ENCODE data around the gene TMEM158. TPM values are rescaled to one million over a fixed set of nuclear protein-coding genes. Genes with fewer than 3 reads are reported as not detected.

Gene TMEM158
- total RNA-seq (2014; rRNA removed; shearing (Covaris generic)): 3.6 and 4.9 TPM in 2 replicates

- DNase-seq (ENCODE audit: low read depth): peak; percentile 83
These were observed at the start of gene TMEM158 for GRCh38 chr3:45226206-45226915. Gene TMEM158 (minus strand): TSS chr3:45226287. CDS start chr3:45226027, 260 bp downstream.

- no peak for DNase-seq (ENCODE audit: low read depth)
These were observed 49.1 kb upstream of the TMEM158 start for GRCh38 chr3:45275006-45275704.

- no peak for DNase-seq (ENCODE audit: low read depth)
These were observed 47.8 kb upstream of the TMEM158 start for GRCh38 chr3:45273681-45274515.

- DNase-seq (ENCODE audit: low read depth): no peak
These were observed 46.9 kb upstream of the TMEM158 start for GRCh38 chr3:45272828-45273470.

GRCh38 chr3:45272032-45272810 lies 46.1 kb upstream of the TMEM158 start:
- no peak for DNase-seq (ENCODE audit: low read depth)

GRCh38 chr3:45269952-45270351 lies 43.9 kb upstream of the TMEM158 start:
- DNase-seq (ENCODE audit: low read depth): no peak

- DNase-seq (ENCODE audit: low read depth): no peak
These were observed 41.0 kb upstream of the TMEM158 start for GRCh38 chr3:45267097-45267496.

GRCh38 chr3:45261333-45262110 lies 35.4 kb upstream of the TMEM158 start:
- DNase-seq (ENCODE audit: low read depth): no peak

- no peak for DNase-seq (ENCODE audit: low read depth)
These were observed 33.0 kb upstream of the TMEM158 start for GRCh38 chr3:45259133-45259532.

GRCh38 chr3:45258317-45258716 lies 32.2 kb upstream of the TMEM158 start:
- DNase-seq (ENCODE audit: low read depth): no peak

GRCh38 chr3:45253316-45253715 lies 27.2 kb upstream of the TMEM158 start:
- DNase-seq (ENCODE audit: low read depth): no peak

GRCh38 chr3:45252826-45253225 lies 26.7 kb upstream of the TMEM158 start:
- no peak for DNase-seq (ENCODE audit: low read depth)

- DNase-seq (ENCODE audit: low read depth): no peak
These were observed 23.3 kb upstream of the TMEM158 start for GRCh38 chr3:45249391-45249790.

GRCh38 chr3:45246241-45246640 lies 20.2 kb upstream of the TMEM158 start:
- no peak for DNase-seq (ENCODE audit: low read depth)

- DNase-seq (ENCODE audit: low read depth): peak; percentile 6
These were observed 18.3 kb upstream of the TMEM158 start for GRCh38 chr3:45244356-45244755.

- DNase-seq (ENCODE audit: low read depth): no peak
These were observed 15.1 kb upstream of the TMEM158 start for GRCh38 chr3:45241206-45241605.

- DNase-seq (ENCODE audit: low read depth): no peak
These were observed 14.2 kb upstream of the TMEM158 start for GRCh38 chr3:45240292-45240691.

- no peak for DNase-seq (ENCODE audit: low read depth)
These were observed 13.2 kb upstream of the TMEM158 start for GRCh38 chr3:45239254-45239653.

- no peak for DNase-seq (ENCODE audit: low read depth)
These were observed 10.9 kb upstream of the TMEM158 start for GRCh38 chr3:45236964-45237363.

GRCh38 chr3:45235409-45235808 lies 9.3 kb upstream of the TMEM158 start:
- no peak for DNase-seq (ENCODE audit: low read depth)
